Cerebellar cortex (tissue), 1 donor: ENCODE data around the gene TBC1D5.
"Not testable (repeated sequence)": the region's sequence is repeated elsewhere in the genome, so short reads cannot be mapped to it uniquely, and the experiment has no call there.

Experiments
- DNase-seq: peaks from one replicate; pipeline ENCODE4 v3.0.0-alpha.2; 2015; ENCODE audit warnings: low spot score

The TBC1D5 gene

DNA sequence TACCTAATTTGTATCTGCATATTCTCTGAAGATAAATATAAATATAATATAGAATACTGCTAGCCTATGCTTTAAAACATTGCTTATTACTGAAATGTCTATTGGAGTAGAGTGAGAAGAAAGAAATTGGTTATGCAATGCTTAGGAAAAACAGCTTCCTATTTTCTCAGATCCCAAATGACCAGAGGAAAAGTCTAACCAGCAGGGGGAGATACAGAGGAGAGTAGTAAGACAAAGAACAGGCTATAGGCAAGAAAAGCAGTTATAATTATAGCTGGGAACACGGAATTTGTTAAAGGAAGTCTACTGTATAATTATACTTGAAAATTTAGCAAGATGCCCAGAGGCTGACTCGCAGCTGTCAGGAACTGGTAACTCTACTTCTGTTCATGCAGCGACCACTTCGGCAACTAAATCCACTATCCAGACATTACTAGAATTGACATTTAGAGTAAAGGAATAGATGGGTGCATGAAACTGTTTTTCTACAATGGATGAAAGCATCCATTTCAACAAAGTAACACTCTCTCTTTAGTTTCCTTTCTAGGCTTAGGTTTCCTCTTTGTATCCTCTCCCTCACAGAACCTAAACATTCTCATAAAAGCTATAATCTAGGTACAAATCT lies 97.2 kb downstream of the TBC1D5 start:
- peak; percentile 60 for DNase-seq

GRCh38 chr3:17643691-17644090 lies 98.7 kb downstream of the TBC1D5 start:
- no peak for DNase-seq

DNA sequence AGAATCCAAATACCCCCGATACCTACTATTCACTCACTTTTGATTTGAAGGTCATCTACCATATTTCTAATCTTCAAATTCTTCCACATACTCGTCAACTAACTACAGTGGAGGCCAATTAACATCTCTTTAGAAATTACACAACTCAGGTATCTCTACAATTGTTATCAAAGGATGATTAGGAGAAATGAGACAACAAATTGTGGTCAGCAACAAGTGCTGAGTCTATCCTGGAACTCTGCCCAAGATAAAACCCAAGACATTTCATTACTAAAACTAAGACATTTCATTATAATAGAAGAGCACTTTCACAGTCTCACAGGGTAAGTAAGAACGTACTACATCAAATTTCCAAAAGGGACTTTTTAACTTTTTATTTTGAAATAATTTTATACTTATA lies 100.0 kb downstream of the TBC1D5 start:
- no peak for DNase-seq

GRCh38 chr3:17640466-17640865 lies 102.0 kb downstream of the TBC1D5 start:
- DNase-seq: no peak

- no peak for DNase-seq
Measured at GRCh38 chr3:17639765-17640164, 102.7 kb downstream of the TBC1D5 start.

DNA sequence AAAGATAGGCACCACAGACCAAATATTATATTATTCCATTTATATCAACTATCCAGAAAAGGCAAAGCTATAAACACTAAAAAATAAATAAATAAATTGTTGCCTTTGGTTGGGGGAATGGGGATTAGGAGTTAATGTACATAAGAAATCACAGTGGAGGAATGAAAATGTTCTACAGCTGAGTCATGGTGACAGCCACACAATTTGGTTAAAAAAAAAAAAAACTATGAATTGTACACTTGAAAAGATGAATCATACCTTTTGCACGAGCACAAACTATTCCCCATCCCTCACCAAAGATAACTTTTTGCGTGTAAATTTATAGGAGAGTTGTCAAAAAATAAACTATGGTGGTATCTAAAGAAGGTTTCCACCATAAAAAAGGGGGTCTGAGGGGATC lies 103.2 kb downstream of the TBC1D5 start:
- DNase-seq: no peak

GRCh38 chr3:17638356-17638755 lies 104.1 kb downstream of the TBC1D5 start:
- no peak for DNase-seq

- not testable (repeated sequence) for DNase-seq
Measured at GRCh38 chr3:17635675-17636074, 106.8 kb downstream of the TBC1D5 start.

GRCh38 chr3:17634964-17635363 lies 107.5 kb downstream of the TBC1D5 start:
- no peak for DNase-seq

GRCh38 chr3:17634201-17634600 lies 108.2 kb downstream of the TBC1D5 start:
- no peak for DNase-seq

GRCh38 chr3:17632401-17633100 lies 109.9 kb downstream of the TBC1D5 start:
- no peak for DNase-seq

DNA sequence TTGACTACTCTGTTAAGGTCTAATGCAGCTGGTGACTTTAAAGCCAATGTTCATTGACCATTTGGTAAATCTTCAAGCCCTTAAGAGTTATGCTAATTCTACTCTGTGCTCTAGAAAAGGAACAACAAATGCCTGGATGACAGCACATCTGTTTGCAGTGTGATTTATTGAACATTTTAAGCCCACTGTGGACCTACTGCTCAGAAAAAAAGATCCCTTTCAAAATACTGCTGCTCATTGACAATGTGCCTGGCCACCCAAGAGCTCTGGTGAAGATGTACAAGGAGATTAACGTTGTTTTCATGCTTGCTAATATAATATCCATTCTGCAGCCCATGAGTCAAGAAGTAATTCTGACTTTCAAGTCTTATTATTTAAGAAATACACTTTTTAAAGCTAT lies 110.8 kb downstream of the TBC1D5 start:
- no peak for DNase-seq

DNA sequence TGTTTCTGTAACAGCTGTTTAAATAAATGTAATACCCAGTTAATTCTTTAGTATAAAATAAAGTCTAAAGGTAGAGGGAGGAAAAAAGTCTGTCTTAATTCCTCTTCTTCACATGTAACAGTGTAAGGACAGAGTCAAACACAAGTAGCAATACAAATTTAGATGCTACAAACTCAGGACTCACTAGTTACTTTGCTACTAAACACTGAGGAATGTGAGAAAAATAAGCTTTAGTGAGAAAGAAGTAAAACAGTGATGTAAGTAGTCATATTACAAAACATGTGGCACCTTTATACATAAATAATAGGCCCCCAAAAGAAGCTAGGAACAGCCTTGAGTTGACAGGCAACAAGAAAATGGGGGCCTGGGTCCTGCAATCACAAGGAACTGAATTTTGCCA lies 113.0 kb downstream of the TBC1D5 start:
- no peak for DNase-seq

GRCh38 chr3:17626395-17626794 lies 116.0 kb downstream of the TBC1D5 start:
- DNase-seq: no peak

DNA sequence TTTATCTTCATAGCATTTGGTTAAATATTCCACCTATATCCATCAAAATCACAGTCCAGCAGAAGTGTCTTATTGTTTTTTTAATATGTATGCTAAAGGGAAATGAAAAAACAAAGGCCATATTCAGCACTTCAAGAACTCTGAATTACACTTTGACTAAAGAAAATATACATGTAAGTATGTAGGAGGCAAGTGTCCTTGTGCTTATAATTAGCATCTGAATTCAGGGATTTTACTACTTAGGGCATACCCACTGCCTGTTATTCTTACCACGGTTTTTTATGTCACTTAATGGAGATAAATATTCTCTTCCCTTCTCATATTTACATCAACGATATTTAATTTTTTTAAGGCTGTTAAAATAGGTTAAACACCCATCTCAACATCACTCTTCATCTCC lies 117.3 kb downstream of the TBC1D5 start:
- no peak for DNase-seq

DNA sequence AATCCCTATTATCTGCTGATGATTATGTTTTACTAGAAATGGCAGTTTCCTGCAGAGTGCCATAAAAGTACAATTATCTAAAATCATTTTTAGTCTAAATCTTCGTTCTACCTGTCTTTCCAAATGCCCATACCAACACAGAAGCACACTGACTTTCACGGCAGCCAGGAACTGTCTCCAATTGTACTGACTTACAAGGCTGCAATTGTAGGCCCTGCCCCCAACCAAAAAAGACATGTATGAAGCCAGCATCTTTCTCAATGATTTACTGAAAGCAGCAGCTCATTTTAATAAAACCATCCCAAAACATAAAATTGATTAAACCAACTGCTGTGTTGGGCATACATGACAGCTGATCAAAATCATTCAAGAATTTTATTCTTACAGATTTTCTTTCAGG lies 119.0 kb downstream of the TBC1D5 start:
- no peak for DNase-seq

GRCh38 chr3:17619968-17620367 lies 122.5 kb downstream of the TBC1D5 start:
- no peak for DNase-seq

DNA sequence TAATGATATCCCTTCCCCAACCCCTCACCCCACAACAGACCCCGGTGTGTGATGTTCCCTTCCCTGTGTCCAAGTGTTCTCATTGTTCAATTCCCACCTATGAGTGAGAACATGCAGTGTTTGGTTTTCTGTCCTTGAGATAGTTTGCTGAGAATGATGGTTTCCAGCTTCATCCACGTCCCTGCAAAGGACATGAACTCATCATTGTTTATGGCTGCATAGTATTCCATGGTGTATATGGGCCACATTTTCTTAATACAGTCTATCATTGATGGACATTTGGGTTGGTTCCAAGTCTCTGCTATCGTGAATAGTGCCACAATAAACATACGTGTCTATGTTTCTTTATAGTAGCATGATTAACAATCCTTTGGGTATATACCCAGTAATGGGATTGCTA lies 129.4 kb downstream of the TBC1D5 start:
- DNase-seq: not testable (repeated sequence)

DNA sequence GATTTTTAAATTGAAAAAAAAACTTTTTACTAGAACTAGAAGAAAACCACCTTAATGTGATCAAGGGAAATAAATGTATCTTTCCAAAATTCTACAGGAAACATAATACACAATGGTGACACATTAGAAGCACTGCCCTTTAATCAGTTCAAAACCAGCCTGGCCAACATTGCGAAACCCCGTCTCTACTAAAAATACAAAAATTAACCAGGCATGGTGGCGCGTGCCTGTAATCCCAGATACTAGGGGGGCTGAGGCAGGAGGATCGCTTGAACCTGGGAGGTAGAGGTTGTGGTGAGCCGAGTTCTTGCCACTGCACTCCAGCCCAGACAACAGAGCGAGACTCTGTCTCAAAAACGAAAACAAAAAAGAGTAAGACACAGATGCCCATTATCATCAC lies 134.5 kb downstream of the TBC1D5 start:
- no peak for DNase-seq

GRCh38 chr3:17605934-17606333 lies 136.5 kb downstream of the TBC1D5 start:
- DNase-seq: no peak

DNA sequence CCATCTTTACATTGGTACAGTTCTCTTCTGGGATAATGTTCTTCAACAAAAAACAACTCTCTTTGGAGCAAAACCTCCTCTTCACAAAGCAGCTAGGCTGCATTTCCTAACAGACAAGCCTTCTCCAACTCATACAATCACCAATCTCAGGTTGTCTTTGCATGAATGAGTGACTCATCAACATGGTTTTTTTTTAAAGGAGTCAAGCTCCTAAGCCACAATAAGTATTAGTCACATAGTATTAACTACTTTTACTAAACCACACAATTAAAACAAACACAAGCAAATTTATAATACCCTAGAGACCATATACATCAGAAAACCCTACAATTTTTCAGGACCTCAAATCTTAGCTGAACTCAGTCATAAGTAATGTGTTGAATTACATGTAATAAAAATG lies 137.4 kb downstream of the TBC1D5 start:
- DNase-seq: no peak

DNA sequence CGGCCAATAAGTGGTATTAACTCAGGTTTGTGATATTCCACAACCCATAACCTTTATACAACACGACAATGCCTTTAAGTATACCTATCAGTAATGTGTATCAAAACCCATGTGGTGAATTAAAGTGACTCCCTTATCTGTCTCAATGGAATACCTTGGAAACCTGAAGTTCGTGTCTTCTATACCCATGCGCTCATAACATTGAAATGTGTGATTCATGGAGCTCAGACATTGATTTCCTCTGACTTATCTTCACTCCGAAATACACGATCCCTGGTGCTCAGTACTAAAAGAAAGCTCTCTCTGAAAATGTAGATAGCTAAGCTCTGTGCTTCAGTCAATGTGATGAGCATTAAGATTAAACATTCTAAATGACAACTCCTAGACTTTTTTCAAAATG lies 140.3 kb downstream of the TBC1D5 start:
- no peak for DNase-seq

- DNase-seq: no peak
Measured at GRCh38 chr3:17592956-17593355, 149.5 kb downstream of the TBC1D5 start.

DNA sequence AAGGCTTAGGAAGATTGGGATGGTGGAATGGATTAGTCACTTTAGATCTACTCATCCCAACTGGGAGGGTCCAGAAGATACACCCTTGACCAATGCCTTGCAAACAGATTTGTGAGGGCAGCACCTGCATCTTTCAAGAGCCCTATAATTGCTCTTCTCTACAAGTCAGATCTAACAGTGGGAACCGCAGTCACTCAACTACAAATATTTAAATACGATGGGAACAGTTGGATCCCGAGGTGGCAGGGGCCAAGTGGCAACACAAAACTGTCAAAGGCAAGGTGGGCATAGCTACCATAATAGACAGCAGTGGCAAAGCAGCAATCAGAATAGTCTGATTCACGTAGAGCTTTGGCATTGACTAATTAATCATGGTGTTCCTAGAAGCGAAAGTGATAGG lies 152.0 kb downstream of the TBC1D5 start:
- DNase-seq: no peak
